Mucosa of descending colon (tissue), 3 donors: ENCODE data around the gene CRIP1. TPM values are rescaled to one million over a fixed set of nuclear protein-coding genes. Genes with fewer than 3 reads are reported as not detected.

Experiments used
- ATAC-seq: fragments of 200-7000 bp; cut with Tn5 transposase; one replicate; pipeline ENCODE4 v1.9.1; 2020; ENCODE audit warnings: mild to moderate bottlenecking, moderate library complexity
- DNase-seq, 3 donors: peaks; one replicate each; pipeline ENCODE4 v3.0.0-alpha.2; 2020
- H3K36me3 ChIP-seq: fragments of 200-600 bp; one replicate; pipeline ENCODE4 v1.8.0; 2021; ENCODE audit warnings: low read depth, mild to moderate bottlenecking
- H3K4me1 ChIP-seq: fragments of 200-600 bp; one replicate; pipeline ENCODE4 v1.8.0; 2021; ENCODE audit warnings: low read depth, mild to moderate bottlenecking
- H3K4me3 ChIP-seq: fragments of 200-600 bp; one replicate; pipeline ENCODE4 v1.8.0; 2021; ENCODE audit warnings: mild to moderate bottlenecking
- H3K9me3 ChIP-seq: fragments of 200-600 bp; one replicate; pipeline ENCODE4 v1.8.0; 2021; ENCODE audit warnings: mild to moderate bottlenecking
- CTCF ChIP-seq: fragments of 200-600 bp; IDR thresholded peaks from one replicate; pipeline ENCODE4 v1.8.0; 2022; ENCODE audit warnings: antibody characterized with exemption, mild to moderate bottlenecking
- intact Hi-C, 2 donors: fragments of 100-400 bp; cut with DNase I in 1 of 2; cut with micrococcal nuclease in 1 of 2; formaldehyde crosslinking; loops; one replicate each; pipeline versions ENCODE4 v1.11.0 to v1.11.1; 2022; cut with DNase I, micrococcal nuclease
- total RNA-seq, 3 donors: library from RNA; stranded (reverse); fragmentation: NEBNext Ultra II Directional in 2 of 3; extraction: Animal tissue kit (Norgen Biotek cat#: 25700) in 2 of 3; gene quantifications; one replicate each; pipeline versions ENCODE4 v1.2.1 to v1.2.4, GENCODE V29; 2021 to 2023
- donor health status: DM: no; HTN: no; CAD: no; lungs with moderate emphysema.
- donor health status: DM: no; HTN: no; CAD: no.
- donor health status: DM: no; HTN: yes; CAD: no.

Gene CRIP1
- total RNA-seq, 3 donors from 2014 or later, result 41.3 to 144 (median 142) TPM

GRCh38 chr14:105503296-105503640, 16.6 kb downstream of the CRIP1 start:
- Histone ChIP-seq H3K9me3 (no peaks in the 10 kb centered on the region), H3K4me3 (no peak overlapping the region), H3K4me1 (no peaks in the 10 kb centered on the region), H3K36me3 (no peaks in the 10 kb centered on the region)
- intact Hi-C loops, result no loop called here
- DNase-seq (peak in 1 of 3 donors; percentile 47), ATAC-seq (no peak)
- no peak for TF ChIP-seq CTCF

GRCh38 chr14:105503935-105504692, 17.4 kb downstream of the CRIP1 start:
- no peak for TF ChIP-seq CTCF
- H3K4me1 ChIP-seq, result no peaks in the 10 kb centered on the region
- ATAC-seq (no peak), DNase-seq (peak in 2 of 3 donors; percentile 9 to 50)
- no peaks in the 10 kb centered on the region for H3K36me3 ChIP-seq
- H3K9me3 ChIP-seq, result no peaks in the 10 kb centered on the region
- no peak overlapping the region for H3K4me3 ChIP-seq
- intact Hi-C loops, result no loop called here

- H3K4me1 ChIP-seq, result no peaks in the 10 kb centered on the region
- ATAC-seq, result no peak
- H3K9me3 ChIP-seq, result no peaks in the 10 kb centered on the region
- no peaks in the 10 kb centered on the region for H3K36me3 ChIP-seq
- H3K4me3 ChIP-seq, result no peak overlapping the region
- intact Hi-C loops, result no loop called here
- TF ChIP-seq CTCF, result no peak
- peak in 2 of 3 donors; percentile 7 to 43 for DNase-seq
These were observed 18.4 kb downstream of the CRIP1 start for GRCh38 chr14:105505101-105505500.

GRCh38 chr14:105507247-105507646, 20.6 kb downstream of the CRIP1 start:
- intact Hi-C loops, result no loop called here
- DNase-seq (peak in 2 of 3 donors; percentile 11 to 19), ATAC-seq (no peak)
- no peak for TF ChIP-seq CTCF
- H3K36me3 ChIP-seq, result no peaks in the 10 kb centered on the region
- no peak overlapping the region for H3K4me3 ChIP-seq
- H3K9me3 ChIP-seq, result no peaks in the 10 kb centered on the region
- H3K4me1 ChIP-seq, result no peaks in the 10 kb centered on the region

- H3K4me1 ChIP-seq, result no peaks in the 10 kb centered on the region
- intact Hi-C loops, result no loop called here
- H3K4me3 ChIP-seq, result no peak overlapping the region
- DNase-seq (peak in 2 of 3 donors; percentile 2 to 38), ATAC-seq (no peak)
- H3K36me3 ChIP-seq, result no peaks in the 10 kb centered on the region
- TF ChIP-seq CTCF, result no peak
- no peaks in the 10 kb centered on the region for H3K9me3 ChIP-seq
These were observed 21.4 kb downstream of the CRIP1 start for GRCh38 chr14:105508069-105508468.
